ENCODE measurements around the gene TACC2.
"Not testable (repeated sequence)": the region's sequence is repeated elsewhere in the genome, so short reads cannot be mapped to it uniquely, and the experiment has no call there.

TACC2 gene, protein sequence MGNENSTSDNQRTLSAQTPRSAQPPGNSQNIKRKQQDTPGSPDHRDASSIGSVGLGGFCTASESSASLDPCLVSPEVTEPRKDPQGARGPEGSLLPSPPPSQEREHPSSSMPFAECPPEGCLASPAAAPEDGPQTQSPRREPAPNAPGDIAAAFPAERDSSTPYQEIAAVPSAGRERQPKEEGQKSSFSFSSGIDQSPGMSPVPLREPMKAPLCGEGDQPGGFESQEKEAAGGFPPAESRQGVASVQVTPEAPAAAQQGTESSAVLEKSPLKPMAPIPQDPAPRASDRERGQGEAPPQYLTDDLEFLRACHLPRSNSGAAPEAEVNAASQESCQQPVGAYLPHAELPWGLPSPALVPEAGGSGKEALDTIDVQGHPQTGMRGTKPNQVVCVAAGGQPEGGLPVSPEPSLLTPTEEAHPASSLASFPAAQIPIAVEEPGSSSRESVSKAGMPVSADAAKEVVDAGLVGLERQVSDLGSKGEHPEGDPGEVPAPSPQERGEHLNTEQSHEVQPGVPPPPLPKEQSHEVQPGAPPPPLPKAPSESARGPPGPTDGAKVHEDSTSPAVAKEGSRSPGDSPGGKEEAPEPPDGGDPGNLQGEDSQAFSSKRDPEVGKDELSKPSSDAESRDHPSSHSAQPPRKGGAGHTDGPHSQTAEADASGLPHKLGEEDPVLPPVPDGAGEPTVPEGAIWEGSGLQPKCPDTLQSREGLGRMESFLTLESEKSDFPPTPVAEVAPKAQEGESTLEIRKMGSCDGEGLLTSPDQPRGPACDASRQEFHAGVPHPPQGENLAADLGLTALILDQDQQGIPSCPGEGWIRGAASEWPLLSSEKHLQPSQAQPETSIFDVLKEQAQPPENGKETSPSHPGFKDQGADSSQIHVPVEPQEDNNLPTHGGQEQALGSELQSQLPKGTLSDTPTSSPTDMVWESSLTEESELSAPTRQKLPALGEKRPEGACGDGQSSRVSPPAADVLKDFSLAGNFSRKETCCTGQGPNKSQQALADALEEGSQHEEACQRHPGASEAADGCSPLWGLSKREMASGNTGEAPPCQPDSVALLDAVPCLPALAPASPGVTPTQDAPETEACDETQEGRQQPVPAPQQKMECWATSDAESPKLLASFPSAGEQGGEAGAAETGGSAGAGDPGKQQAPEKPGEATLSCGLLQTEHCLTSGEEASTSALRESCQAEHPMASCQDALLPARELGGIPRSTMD (N-terminal part only)

GRCh38 chr10:121988361-121989324 lies at the start of gene TACC2:
Gene TACC2, plus strand, starts transcription at chr10:121989163. Its CDS starts 32,819 bp downstream, at chr10:122021982.
- in situ Hi-C loops (cut with MboI; ENCODE audit: low sequenced_read_pairs) = no loop called here

- in situ Hi-C loops (cut with MboI; ENCODE audit: low sequenced_read_pairs) = no loop called here
These were observed 47.4 kb upstream of the TACC2 start for GRCh38 chr10:121941532-121941931.

- in situ Hi-C loops (cut with MboI; ENCODE audit: low sequenced_read_pairs) = no loop called here
These were observed 46.1 kb upstream of the TACC2 start for GRCh38 chr10:121942749-121943416.

DNA sequence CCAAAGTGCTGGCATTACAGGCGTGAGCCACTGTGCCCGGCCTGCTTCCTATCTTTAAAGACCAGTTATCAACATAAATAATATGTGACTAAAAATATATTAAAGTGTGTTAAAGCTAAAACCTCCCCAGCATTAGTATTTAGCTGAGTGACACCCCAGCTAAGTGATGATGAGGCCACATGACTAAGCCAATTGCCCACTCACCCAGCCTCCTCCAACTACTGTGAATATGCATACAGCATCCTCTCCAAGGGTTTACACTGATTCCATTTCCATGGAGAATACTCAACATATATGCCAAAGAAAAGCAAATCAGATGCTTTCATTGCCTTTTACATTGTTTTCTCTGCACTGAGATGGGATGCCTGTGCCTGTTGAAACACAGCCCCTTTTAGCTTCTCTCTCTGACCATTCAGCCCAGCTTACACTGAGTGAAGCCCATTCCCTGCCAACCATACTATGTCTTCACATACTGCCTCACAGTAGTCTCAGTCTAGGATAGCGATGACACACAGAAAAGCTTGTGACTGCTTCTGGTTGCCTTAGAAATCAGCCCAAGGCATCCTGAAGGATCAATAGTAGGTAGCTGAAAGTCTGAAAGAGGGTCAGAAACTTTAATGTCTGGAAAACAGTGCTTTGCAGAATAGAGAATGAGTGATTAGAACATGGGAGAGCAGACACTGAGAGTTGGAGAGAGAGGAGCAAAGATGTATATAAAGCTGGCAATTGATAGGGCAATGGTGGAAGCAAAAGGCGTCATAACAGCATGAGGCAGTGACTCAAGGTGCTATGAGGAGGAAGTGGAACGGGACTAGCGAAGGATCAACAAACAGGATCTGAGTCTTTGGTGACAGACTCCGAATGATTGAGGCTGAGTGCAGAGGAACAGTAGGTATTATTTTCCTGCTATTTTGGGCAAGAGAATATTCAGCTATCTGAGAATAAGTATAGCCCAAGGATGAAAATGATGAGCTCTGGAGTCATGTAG lies 41.3 kb upstream of the TACC2 start:
- in situ Hi-C loops (cut with MboI; ENCODE audit: low sequenced_read_pairs) = no loop called here

DNA sequence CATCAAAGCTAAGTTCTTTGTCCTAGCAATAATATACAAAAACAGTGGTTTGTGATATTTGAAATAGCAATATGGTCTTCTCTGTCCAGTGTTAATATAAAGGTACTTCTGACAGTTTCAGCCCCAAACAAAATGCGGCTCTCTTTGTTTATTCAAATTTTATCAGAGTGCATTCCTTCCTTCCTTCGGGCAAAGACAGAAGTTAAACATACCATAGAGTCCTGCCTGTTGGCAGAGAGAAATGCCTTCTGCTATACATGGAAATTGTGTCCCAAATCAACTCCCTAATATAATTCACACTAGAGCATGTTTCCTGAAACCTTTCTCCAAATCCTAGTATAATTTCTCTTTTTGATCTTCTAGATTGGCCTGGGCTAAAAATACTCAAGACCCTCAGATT lies 39.9 kb upstream of the TACC2 start:
- in situ Hi-C loops (cut with MboI; ENCODE audit: low sequenced_read_pairs) = no loop called here

GRCh38 chr10:121949451-121949850 lies 39.5 kb upstream of the TACC2 start:
- in situ Hi-C loops (cut with MboI; ENCODE audit: low sequenced_read_pairs) = no loop called here

GRCh38 chr10:121952226-121952625 lies 36.7 kb upstream of the TACC2 start:
- in situ Hi-C loops (cut with MboI; ENCODE audit: low sequenced_read_pairs) = no loop called here

DNA sequence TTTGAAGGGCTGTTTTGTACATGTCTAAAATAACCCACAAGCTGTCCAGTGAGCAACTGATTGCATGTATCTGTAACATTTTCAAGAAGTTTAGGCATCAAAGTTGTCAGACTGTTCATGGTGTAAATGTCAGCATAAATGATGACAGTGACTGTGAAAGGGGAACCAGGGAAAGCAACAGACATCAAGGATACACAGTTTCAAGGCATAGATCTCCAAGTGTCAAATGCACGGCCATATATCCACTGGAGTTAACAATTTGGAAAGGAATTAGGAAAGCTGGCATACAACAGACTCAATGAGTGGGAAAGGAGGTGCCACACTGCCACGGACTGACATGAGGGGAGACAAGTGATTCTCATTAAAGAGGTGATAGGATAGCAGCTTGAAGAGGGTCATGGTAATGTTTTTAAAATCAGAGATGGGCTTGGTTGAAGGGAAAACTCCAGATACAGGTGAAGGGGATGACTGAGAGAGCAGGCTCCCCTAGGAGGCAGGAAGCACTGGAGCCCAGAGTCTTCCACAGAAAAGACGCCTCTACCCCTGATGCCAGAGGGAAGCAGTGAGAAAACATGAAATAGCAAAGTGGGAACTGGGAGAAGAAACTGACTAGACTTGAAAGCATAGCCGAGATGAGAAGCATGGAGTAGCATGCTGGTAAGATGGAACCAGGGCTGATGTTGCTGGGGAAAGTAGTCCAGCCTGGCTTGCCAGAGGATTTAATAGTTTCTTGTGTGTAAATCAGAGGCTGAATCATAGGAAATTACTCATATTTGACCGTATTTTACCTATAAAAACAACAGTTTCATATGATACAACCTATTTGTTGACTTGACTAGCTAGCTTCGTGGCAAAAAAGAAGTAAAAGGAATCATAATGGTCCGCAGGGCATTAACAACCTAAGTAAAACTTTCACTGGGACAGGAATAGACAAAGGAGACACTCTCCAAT lies 32.6 kb upstream of the TACC2 start:
- in situ Hi-C loops (cut with MboI; ENCODE audit: low sequenced_read_pairs) = no loop called here

DNA sequence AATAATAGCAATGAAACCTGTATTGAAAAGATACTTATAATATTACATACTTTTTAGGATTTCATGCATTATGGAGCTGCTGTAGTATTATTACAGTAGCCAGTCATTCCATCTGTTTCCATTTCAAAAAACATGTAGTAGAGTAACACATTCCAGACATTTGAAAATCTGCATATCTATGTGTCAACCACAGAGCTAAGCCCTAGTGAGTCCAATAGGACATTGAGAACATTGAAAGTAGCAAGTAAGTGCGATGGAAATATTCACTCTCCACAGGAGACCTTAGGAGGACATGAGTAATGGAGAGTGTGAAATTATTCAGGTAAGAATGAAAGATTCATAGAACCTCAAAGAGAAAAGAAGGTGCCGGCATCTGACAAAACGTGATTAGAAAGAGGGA lies 29.3 kb upstream of the TACC2 start:
- in situ Hi-C loops (cut with MboI; ENCODE audit: low sequenced_read_pairs) = no loop called here

- in situ Hi-C loops (cut with MboI; ENCODE audit: low sequenced_read_pairs) = no loop called here
These were observed 27.5 kb upstream of the TACC2 start for GRCh38 chr10:121961456-121961855.

DNA sequence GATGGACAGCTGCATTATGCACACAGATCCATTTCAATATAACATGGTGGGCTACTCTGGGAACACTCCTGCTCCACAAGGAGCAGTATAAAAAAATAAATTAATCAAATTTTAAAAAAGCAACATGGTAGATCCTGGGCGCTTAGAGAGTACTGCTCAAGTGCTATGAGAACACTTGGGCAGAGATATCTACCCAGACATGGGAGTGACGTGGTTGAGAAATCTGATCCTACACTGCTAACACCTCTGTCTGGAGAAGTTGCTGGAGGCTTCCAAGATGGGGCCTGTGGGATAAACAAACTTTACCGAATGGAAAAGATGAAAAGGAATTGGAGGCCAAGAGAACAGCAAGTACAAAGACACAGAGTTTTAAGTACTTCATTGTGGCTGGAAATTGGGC lies 23.0 kb upstream of the TACC2 start:
- in situ Hi-C loops (cut with MboI; ENCODE audit: low sequenced_read_pairs) = no loop called here

- in situ Hi-C loops (cut with MboI; ENCODE audit: low sequenced_read_pairs) = not testable (repeated sequence)
These were observed 19.9 kb upstream of the TACC2 start for GRCh38 chr10:121969086-121969485.

DNA sequence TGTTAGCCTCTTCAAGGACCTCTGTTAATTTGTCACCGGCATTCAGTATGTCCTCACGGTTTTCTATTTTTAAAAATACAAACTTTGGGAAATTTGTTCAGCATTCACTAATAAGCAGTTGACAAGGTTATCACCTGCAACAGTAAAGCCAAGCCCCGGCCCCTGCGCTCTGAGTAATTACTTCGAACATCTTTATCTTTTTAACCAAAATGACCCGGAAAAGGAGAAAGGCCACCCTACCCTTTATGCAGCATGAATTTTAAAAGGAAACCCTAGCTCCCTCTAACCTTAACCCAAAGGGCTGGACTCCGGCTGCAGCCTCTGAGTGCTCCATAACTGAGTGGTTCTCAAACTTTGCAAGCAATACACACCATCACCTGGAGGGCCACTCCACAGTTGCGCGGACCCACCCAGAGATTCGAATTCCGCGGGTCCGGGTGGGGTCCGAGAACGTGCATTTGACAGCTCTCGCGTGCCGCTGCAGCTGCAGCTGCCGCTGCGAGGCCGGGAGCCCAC lies 14.9 kb upstream of the TACC2 start:
- in situ Hi-C loops (cut with MboI; ENCODE audit: low sequenced_read_pairs) = no loop called here

DNA sequence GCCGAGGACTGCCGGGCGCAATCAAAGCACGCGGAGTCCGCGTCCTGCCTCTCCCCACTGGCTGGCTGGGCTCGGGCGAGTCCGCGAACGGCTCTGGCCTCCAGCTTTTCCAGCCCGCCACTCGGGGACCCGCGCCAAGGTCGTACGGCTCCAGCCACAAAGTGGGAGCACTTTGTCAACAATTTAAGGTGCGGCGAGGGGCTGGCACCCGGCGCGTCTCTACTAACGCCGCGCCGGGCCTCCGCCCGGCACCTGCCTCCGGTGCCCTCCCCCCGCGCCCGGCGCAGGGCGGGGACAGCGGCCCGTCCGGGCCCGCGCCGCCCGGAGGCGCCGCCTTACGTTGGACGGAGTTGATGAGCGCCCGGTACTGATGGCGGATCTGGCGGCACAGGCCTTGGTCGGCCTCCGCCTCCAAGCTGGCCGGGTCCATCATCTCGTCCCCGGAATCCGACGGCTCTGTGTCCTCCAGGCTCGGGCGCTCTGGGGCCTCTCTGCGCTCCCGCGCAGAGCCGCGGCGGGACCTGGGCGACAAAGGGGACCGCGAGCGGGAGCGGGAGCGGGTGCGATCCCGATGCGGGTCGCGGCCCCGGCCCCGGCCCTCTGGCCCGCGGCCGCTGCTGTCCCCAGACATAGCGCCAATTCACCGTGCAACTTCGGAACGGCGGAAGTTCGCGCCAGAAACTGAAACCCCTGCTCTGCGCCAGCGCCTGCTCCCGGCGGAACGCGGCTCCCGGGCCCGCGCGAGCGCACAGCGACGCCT lies 14.2 kb upstream of the TACC2 start, which contains the start of gene NSMCE4A:
TSS of gene NSMCE4A (minus strand) at position 683 of the 760 bp plus-strand sequence. CDS start at position 631, 52 bp downstream.
- in situ Hi-C loops (cut with MboI; ENCODE audit: low sequenced_read_pairs) = no loop called here

DNA sequence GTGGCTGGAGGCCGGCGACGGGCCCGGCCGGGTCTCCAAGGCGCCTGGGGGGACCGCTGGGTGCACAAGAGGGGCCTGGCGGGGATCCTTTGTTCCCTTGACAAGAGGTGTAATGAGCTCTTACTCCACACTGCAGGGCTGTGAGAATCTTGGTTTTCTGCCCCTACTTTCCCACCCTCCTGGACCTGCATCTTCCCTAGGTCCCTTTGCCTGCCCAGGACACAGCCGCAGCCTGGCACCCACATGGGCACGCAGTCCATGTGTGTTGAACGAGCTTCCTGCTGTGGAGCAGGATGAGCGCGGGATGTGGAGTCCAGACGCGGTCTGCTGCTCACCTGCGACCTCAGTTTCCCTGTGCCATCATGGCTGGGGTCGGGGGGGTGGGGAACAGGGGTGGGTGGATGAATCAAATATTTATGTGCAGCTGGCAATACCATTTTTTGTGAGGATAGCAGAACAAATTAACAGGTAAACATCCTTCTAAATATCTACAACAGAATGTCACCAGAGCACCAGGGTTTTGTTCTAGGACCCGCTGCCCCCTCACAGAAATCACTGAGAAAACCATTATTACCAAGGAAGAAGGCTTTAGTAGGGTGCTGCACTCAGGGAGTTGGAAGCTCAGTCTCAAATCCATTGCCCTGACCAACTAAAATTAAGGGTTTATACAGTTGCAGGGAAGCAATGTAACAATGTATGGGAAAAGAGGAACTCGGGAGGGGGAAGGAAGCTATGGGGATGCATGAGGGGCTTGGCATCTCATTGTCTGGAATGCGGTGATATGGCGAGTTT lies 13.5 kb upstream of the TACC2 start:
- in situ Hi-C loops (cut with MboI; ENCODE audit: low sequenced_read_pairs) = no loop called here
